IPS-18a (cell line): ENCODE data around the gene S100A6.
"Not testable (repeated sequence)": the region's sequence is repeated elsewhere in the genome, so short reads cannot be mapped to it uniquely, and the experiment has no call there.

Experiments used
- H3K27ac ChIP-seq: one replicate; pipeline ENCODE4 v1.5.1; 2013; ENCODE audit warnings: low read length
- H3K27me3 ChIP-seq: one replicate; pipeline ENCODE4 v1.6.1; 2013; ENCODE audit warnings: mild to moderate bottlenecking, low read length; ENCODE audit not compliant: control insufficient read depth, insufficient read depth
- H3K36me3 ChIP-seq: one replicate; pipeline ENCODE4 v1.6.1; 2013; ENCODE audit warnings: low read depth, low read length; ENCODE audit not compliant: control insufficient read depth
- H3K4me1 ChIP-seq: one replicate; pipeline ENCODE4 v1.6.1; 2013; ENCODE audit warnings: low read depth, low read length; ENCODE audit not compliant: control insufficient read depth
- H3K4me3 ChIP-seq: one replicate; pipeline ENCODE4 v1.5.1; 2013; ENCODE audit warnings: low read length
- H3K9ac ChIP-seq: one replicate; pipeline ENCODE4 v1.6.1; 2013; ENCODE audit warnings: mild to moderate bottlenecking, low read length, moderate library complexity
- H3K9me3 ChIP-seq: one replicate; pipeline ENCODE4 v1.6.1; 2013; ENCODE audit warnings: low read depth, low read length; ENCODE audit not compliant: control insufficient read depth

Gene S100A6

GRCh38 chr1:153562021-153562420 is 26.2 kb upstream of the S100A6 start:
- not testable (repeated sequence) for H3K36me3 ChIP-seq, H3K9me3 ChIP-seq, H3K4me3 ChIP-seq, H3K9ac ChIP-seq, H3K27me3 ChIP-seq, H3K27ac ChIP-seq
- H3K4me1 ChIP-seq = peaks cover 14% of the 10 kb centered on the region

GRCh38 chr1:153561466-153561985 is 25.7 kb upstream of the S100A6 start:
- Histone ChIP-seq H3K4me3 (no peak overlapping the region), H3K4me1 (peaks cover 9% of the 10 kb centered on the region), H3K36me3 (no peaks in the 10 kb centered on the region), H3K27me3 (no peaks in the 10 kb centered on the region), H3K9me3 (no peaks in the 10 kb centered on the region), H3K9ac (no peak overlapping the region), H3K27ac (no peak overlapping the region)

DNA sequence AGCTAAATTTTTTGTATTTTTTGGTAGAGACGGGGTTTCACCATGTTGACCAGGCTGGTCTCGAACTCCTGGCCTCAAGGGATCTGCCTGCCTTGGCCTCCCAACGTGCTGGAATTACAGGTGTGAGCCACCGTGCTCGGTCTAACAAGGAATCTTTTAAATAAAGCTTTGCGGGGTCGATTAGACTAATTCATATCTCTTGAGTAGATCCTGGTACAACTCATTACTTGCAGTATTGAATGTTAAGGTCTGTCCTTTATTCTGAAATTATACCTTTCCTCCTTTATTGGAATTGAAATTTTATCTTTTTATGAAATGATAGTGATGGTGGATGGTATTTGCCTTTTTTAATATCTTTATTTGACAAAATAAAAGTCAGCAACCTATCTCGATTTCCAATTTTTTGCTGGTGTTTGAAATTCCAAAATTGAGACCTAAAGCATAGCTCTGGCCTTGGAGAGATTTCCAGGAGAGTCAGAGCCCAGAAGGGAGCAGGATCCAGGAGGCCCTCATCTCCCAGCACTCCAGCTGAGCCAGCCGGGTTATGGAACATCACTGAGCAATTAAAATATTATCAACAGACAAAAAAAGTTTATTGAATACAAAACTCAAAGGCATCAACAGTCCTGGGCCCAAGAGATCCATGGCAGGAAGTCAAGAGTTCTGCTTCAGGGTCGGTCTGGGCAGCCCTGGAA is 25.1 kb upstream of the S100A6 start:
- H3K9me3 ChIP-seq = no peaks in the 10 kb centered on the region
- H3K4me3 ChIP-seq = no peak overlapping the region
- H3K4me1 ChIP-seq = peaks cover 7% of the 10 kb centered on the region
- no peaks in the 10 kb centered on the region for H3K36me3 ChIP-seq
- H3K9ac ChIP-seq = no peak overlapping the region
- H3K27ac ChIP-seq = no peak overlapping the region
- H3K27me3 ChIP-seq = no peaks in the 10 kb centered on the region

DNA sequence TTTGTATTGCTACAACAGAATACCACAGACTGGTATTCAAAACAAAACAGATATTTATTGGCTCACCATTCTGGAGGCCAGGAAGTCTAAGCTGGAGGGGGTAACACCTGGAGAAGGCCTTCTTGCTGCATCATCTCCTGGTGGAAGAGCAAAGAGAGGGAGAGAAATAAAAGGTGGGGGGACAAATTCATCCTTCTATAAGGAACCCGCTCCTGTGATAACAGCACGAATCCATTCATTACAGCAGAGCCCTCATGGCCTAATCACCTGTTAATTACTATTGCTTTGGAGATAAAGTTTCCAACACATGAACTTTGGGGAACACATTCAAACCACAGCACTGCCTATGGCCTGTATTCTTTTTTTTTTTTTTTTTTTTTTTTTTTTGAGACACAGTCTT is 24.4 kb upstream of the S100A6 start:
- H3K4me1 ChIP-seq = peaks cover under 1% of the 10 kb centered on the region
- H3K27me3 ChIP-seq = no peaks in the 10 kb centered on the region
- no peak overlapping the region for H3K9ac ChIP-seq
- no peak overlapping the region for H3K4me3 ChIP-seq
- H3K36me3 ChIP-seq = no peaks in the 10 kb centered on the region
- no peak overlapping the region for H3K27ac ChIP-seq
- H3K9me3 ChIP-seq = no peaks in the 10 kb centered on the region

GRCh38 chr1:153557877-153558276 is 22.1 kb upstream of the S100A6 start:
- no peaks in the 10 kb centered on the region for H3K27me3 ChIP-seq
- H3K27ac ChIP-seq = no peak overlapping the region
- no peak overlapping the region for H3K4me3 ChIP-seq
- H3K36me3 ChIP-seq = no peaks in the 10 kb centered on the region
- H3K9ac ChIP-seq = no peak overlapping the region
- H3K9me3 ChIP-seq = no peaks in the 10 kb centered on the region
- H3K4me1 ChIP-seq = no peaks in the 10 kb centered on the region

GRCh38 chr1:153556348-153556747 is 20.6 kb upstream of the S100A6 start:
- H3K4me3 ChIP-seq = no peak overlapping the region
- no peak overlapping the region for H3K9ac ChIP-seq
- no peaks in the 10 kb centered on the region for H3K9me3 ChIP-seq
- no peaks in the 10 kb centered on the region for H3K36me3 ChIP-seq
- no peaks in the 10 kb centered on the region for H3K4me1 ChIP-seq
- no peaks in the 10 kb centered on the region for H3K27me3 ChIP-seq
- no peak overlapping the region for H3K27ac ChIP-seq

- H3K4me1 ChIP-seq = peaks cover 5% of the 10 kb centered on the region
- no peak overlapping the region for H3K4me3 ChIP-seq
- H3K9me3 ChIP-seq = no peaks in the 10 kb centered on the region
- no peaks in the 10 kb centered on the region for H3K36me3 ChIP-seq
- no peak overlapping the region for H3K9ac ChIP-seq
- no peaks in the 10 kb centered on the region for H3K27me3 ChIP-seq
- no peak overlapping the region for H3K27ac ChIP-seq
These were observed 18.2 kb upstream of the S100A6 start for GRCh38 chr1:153553830-153554541.

DNA sequence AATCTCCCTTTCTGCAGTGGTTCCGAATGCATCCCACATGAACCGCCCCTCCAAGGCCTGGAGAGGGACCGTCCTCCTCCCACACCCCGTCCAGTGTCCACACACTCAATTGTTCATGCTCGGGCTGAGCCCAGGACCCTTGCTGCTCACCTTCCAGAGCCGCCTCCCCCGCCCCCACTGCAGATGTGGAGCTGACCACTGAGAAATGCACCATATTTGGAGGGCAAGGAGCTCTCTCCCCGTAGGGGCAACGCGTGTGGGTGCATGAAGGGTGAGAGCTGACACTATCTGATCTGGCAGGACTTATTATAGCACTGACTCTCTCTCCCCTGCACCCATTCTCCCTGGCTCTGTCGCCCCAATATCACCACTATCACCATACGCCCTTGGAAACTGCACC is 17.3 kb upstream of the S100A6 start:
- Histone ChIP-seq H3K9me3 (no peaks in the 10 kb centered on the region), H3K4me1 (peaks cover 5% of the 10 kb centered on the region), H3K4me3 (no peak overlapping the region), H3K27ac (no peak overlapping the region), H3K9ac (no peak overlapping the region), H3K36me3 (no peaks in the 10 kb centered on the region), H3K27me3 (no peaks in the 10 kb centered on the region)

DNA sequence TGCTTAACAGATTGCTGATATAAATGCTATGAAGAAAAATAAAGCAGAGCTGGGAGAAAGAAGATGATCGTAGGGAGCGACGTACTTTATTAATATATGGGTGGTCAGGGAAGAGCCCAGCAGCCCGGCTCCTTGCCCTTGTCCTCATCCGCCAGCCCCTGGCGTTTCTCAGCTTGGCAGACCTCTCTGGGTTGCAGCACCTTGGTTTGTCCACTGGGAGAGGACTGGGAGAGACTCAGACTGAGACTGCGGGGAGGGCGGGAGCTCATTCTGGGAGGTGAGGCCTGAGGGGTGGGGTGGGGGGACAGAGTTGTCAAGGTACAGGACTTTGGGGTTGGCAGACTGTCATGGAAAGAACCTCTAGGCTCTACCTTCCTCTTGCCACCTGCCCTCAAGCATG is 16.5 kb upstream of the S100A6 start:
- Histone ChIP-seq H3K4me3 (no peak overlapping the region), H3K36me3 (no peaks in the 10 kb centered on the region), H3K9ac (no peak overlapping the region), H3K9me3 (no peaks in the 10 kb centered on the region), H3K27ac (no peak overlapping the region), H3K27me3 (no peaks in the 10 kb centered on the region), H3K4me1 (peaks cover 5% of the 10 kb centered on the region)

DNA sequence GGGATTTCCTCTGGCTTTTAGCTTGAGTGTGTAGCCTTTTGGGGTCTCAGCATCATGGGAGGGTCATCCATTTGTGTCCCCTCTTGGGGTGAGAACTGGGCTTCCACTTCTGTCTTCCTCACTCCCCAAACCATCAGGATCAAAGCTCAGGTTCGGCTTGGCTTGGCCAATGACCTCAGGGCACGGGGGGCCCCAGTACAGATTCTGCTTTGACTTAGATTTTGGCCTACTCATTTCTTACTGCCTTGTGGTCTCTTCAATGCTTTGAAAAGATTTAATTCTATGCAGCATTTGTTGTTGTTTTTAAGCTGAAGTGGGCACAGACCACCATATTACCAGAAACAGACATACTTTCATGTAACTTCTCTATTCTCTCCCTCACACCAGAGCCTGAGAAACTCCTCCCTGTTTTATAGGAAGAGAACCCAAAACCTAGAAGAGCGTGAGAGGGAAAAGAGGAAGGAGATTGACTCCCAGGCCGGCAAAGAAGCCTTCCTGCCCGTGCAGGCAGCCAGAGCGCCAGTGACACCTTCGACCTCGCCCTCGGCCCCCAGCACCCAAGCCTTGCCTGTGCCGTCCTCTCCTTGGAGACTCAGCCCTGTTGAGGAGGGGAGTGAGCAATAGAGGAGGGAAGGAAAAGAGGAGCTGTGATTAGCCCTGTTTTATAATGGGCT is 15.2 kb upstream of the S100A6 start:
- Histone ChIP-seq H3K4me3 (no peak overlapping the region), H3K4me1 (peaks cover 5% of the 10 kb centered on the region), H3K27me3 (no peaks in the 10 kb centered on the region), H3K27ac (no peak overlapping the region), H3K9ac (no peak overlapping the region), H3K36me3 (no peaks in the 10 kb centered on the region), H3K9me3 (no peaks in the 10 kb centered on the region)

- no peak overlapping the region for H3K9ac ChIP-seq
- H3K4me1 ChIP-seq = peaks cover 10% of the 10 kb centered on the region
- no peaks in the 10 kb centered on the region for H3K9me3 ChIP-seq
- no peaks in the 10 kb centered on the region for H3K36me3 ChIP-seq
- H3K27me3 ChIP-seq = no peaks in the 10 kb centered on the region
- no peak overlapping the region for H3K4me3 ChIP-seq
- no peak overlapping the region for H3K27ac ChIP-seq
These were observed 14.6 kb upstream of the S100A6 start for GRCh38 chr1:153550398-153550758.
